Measurements from ENCODE around the gene GTPBP1. TPM values are rescaled to one million over a fixed set of nuclear protein-coding genes. Genes with fewer than 3 reads are reported as not detected.

GTPBP1 gene
- total RNA-seq, 1 donor from 2014 or later = 44.5 TPM

DNA sequence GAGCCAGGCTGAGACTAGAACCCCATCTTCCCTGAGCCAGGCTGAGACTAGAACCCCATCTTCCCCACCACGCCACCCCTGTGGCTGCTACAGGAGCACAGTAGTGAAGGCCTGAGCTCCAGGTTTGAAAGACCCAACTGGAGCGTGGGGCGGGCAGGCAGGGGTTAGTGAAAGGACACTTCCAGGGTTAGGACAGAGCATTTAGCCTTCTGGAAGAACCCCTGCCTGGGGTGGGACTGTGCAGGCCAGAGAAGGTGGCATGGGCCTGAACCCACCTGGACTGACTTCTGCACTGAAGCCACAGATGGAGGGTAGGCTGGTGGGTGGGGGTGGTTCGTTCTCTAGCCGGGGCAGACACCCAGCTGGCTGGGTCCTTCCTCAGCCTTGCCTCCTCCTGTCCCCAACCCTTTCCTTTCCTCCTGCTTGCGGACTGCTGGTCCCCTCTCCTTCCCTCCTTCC, 26.0 kb downstream of the GTPBP1 start:
- no peak overlapping the region for H3K27ac Mint-ChIP-seq (ENCODE audit: unreplicated experiment)
- H3K27me3 Mint-ChIP-seq (ENCODE audit: unreplicated experiment) = peaks cover 10% of the 10 kb centered on the region
- DNase-seq (ENCODE audit: low spot score) = no peak
- H3K9me3 Mint-ChIP-seq (ENCODE audit: unreplicated experiment) = no peaks in the 10 kb centered on the region
- H3K4me1 Mint-ChIP-seq (ENCODE audit: unreplicated experiment) = peaks cover 10% of the 10 kb centered on the region
- peaks cover 43% of the 10 kb centered on the region for H3K36me3 Mint-ChIP-seq (ENCODE audit: low read depth, unreplicated experiment)
- no peak overlapping the region for H3K4me3 Mint-ChIP-seq (ENCODE audit: unreplicated experiment)
- TF ChIP-seq, protein P1, sequence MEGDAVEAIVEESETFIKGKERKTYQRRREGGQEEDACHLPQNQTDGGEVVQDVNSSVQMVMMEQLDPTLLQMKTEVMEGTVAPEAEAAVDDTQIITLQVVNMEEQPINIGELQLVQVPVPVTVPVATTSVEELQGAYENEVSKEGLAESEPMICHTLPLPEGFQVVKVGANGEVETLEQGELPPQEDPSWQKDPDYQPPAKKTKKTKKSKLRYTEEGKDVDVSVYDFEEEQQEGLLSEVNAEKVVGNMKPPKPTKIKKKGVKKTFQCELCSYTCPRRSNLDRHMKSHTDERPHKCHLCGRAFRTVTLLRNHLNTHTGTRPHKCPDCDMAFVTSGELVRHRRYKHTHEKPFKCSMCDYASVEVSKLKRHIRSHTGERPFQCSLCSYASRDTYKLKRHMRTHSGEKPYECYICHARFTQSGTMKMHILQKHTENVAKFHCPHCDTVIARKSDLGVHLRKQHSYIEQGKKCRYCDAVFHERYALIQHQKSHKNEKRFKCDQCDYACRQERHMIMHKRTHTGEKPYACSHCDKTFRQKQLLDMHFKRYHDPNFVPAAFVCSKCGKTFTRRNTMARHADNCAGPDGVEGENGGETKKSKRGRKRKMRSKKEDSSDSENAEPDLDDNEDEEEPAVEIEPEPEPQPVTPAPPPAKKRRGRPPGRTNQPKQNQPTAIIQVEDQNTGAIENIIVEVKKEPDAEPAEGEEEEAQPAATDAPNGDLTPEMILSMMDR (IDR thresholded peaks at IDR 0.05; ENCODE audit: unreplicated experiment) = no peak

GRCh38 chr22:38732251-38732815, 26.6 kb downstream of the GTPBP1 start:
- DNase-seq (ENCODE audit: low spot score) = no peak
- peaks cover 43% of the 10 kb centered on the region for H3K36me3 Mint-ChIP-seq (ENCODE audit: low read depth, unreplicated experiment)
- peaks cover 16% of the 10 kb centered on the region for H3K4me1 Mint-ChIP-seq (ENCODE audit: unreplicated experiment)
- no peaks in the 10 kb centered on the region for H3K9me3 Mint-ChIP-seq (ENCODE audit: unreplicated experiment)
- H3K27me3 Mint-ChIP-seq (ENCODE audit: unreplicated experiment) = peaks cover 10% of the 10 kb centered on the region
- no peak overlapping the region for H3K27ac Mint-ChIP-seq (ENCODE audit: unreplicated experiment)
- H3K4me3 Mint-ChIP-seq (ENCODE audit: unreplicated experiment) = no peak overlapping the region
- TF ChIP-seq, protein P1 (IDR thresholded peaks at IDR 0.05; ENCODE audit: unreplicated experiment) = no peak

DNA sequence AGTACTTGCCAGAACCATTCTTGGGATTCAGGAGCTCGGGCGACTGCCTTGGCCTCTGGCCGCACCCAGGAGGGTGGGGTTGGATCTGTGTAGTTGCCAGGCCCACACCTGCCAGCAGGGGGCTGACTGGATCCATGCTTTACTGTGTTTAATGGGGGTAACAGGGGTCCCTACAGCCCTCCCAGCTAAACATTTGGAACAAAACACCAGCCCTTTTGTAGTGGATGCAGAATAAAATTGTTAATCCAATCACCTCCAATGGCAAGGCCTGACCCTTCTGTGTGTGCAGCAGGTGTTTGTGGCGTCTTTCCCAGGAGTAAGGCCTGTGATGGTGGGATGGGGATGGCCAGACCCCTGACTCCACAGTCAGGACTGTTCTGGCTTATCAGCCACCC, 27.6 kb downstream of the GTPBP1 start:
- peaks cover 48% of the 10 kb centered on the region for H3K36me3 Mint-ChIP-seq (ENCODE audit: low read depth, unreplicated experiment)
- DNase-seq (ENCODE audit: low spot score) = peak; percentile 51
- no peaks in the 10 kb centered on the region for H3K9me3 Mint-ChIP-seq (ENCODE audit: unreplicated experiment)
- H3K4me3 Mint-ChIP-seq (ENCODE audit: unreplicated experiment) = no peak overlapping the region
- peaks cover 23% of the 10 kb centered on the region for H3K4me1 Mint-ChIP-seq (ENCODE audit: unreplicated experiment)
- TF ChIP-seq, protein P1 (IDR thresholded peaks at IDR 0.05; ENCODE audit: unreplicated experiment) = peak; percentile 77
- H3K27me3 Mint-ChIP-seq (ENCODE audit: unreplicated experiment) = peaks cover 9% of the 10 kb centered on the region
- no peak overlapping the region for H3K27ac Mint-ChIP-seq (ENCODE audit: unreplicated experiment)

DNA sequence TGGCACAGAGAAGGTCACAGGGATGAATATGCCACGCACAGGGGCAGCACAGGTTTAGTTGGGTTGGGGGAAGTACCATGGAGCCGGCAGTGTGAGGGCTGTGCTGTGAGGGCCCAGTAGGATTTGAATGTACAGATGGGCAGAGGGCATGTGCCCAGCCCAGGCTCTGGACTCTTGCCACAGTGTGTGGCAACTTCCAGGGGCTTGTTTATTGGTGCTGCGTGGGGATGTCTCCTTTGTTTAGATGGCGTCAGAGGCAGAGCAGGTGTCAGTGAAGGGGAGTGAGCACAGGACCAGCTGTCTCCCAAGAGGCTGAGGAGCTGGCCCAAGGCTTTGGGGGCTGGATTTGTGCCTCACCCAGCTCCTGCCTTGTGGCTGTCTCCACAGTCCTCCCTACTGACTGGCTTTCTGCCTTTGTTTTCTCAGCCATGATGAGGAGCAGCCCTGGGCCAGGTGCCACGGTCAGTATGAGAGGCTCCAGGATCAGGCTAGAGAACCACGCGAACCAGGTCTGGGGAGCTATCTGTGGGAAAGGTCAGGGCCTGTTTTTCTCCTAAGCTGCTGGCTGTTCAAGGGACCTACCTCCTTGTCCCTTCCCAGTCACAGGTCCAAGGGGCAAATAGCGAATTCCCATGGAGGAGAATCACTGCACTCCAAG, 28.1 kb downstream of the GTPBP1 start:
- peaks cover 44% of the 10 kb centered on the region for H3K36me3 Mint-ChIP-seq (ENCODE audit: low read depth, unreplicated experiment)
- no peak for DNase-seq (ENCODE audit: low spot score)
- no peak overlapping the region for H3K27ac Mint-ChIP-seq (ENCODE audit: unreplicated experiment)
- H3K4me1 Mint-ChIP-seq (ENCODE audit: unreplicated experiment) = peaks cover 18% of the 10 kb centered on the region
- TF ChIP-seq, protein P1 (IDR thresholded peaks at IDR 0.05; ENCODE audit: unreplicated experiment) = no peak
- H3K4me3 Mint-ChIP-seq (ENCODE audit: unreplicated experiment) = no peak overlapping the region
- peaks cover 8% of the 10 kb centered on the region for H3K27me3 Mint-ChIP-seq (ENCODE audit: unreplicated experiment)
- no peaks in the 10 kb centered on the region for H3K9me3 Mint-ChIP-seq (ENCODE audit: unreplicated experiment)

GRCh38 chr22:38734421-38735100, 28.8 kb downstream of the GTPBP1 start:
- peaks cover 43% of the 10 kb centered on the region for H3K36me3 Mint-ChIP-seq (ENCODE audit: low read depth, unreplicated experiment)
- peaks cover 7% of the 10 kb centered on the region for H3K27me3 Mint-ChIP-seq (ENCODE audit: unreplicated experiment)
- TF ChIP-seq, protein P1 (IDR thresholded peaks at IDR 0.05; ENCODE audit: unreplicated experiment) = no peak

More at GRCh38 chr22:38734421-38735100, 28.8 kb downstream of the GTPBP1 start:
- H3K4me1 Mint-ChIP-seq (ENCODE audit: unreplicated experiment) = peaks cover 17% of the 10 kb centered on the region
- no peak overlapping the region for H3K4me3 Mint-ChIP-seq (ENCODE audit: unreplicated experiment)
- no peak overlapping the region for H3K27ac Mint-ChIP-seq (ENCODE audit: unreplicated experiment)
- H3K9me3 Mint-ChIP-seq (ENCODE audit: unreplicated experiment) = no peaks in the 10 kb centered on the region
- DNase-seq (ENCODE audit: low spot score) = no peak

All from endothelial cell (in vitro differentiated cells).